ENCODE measurements around the gene PDCD2L. TPM values are rescaled to one million over a fixed set of nuclear protein-coding genes. Genes with fewer than 3 reads are reported as not detected.
"Not testable (repeated sequence)": the region's sequence is repeated elsewhere in the genome, so short reads cannot be mapped to it uniquely, and the experiment has no call there.

The PDCD2L gene
- polyA plus RNA-seq, 1 experiment: 14.0 TPM

DNA sequence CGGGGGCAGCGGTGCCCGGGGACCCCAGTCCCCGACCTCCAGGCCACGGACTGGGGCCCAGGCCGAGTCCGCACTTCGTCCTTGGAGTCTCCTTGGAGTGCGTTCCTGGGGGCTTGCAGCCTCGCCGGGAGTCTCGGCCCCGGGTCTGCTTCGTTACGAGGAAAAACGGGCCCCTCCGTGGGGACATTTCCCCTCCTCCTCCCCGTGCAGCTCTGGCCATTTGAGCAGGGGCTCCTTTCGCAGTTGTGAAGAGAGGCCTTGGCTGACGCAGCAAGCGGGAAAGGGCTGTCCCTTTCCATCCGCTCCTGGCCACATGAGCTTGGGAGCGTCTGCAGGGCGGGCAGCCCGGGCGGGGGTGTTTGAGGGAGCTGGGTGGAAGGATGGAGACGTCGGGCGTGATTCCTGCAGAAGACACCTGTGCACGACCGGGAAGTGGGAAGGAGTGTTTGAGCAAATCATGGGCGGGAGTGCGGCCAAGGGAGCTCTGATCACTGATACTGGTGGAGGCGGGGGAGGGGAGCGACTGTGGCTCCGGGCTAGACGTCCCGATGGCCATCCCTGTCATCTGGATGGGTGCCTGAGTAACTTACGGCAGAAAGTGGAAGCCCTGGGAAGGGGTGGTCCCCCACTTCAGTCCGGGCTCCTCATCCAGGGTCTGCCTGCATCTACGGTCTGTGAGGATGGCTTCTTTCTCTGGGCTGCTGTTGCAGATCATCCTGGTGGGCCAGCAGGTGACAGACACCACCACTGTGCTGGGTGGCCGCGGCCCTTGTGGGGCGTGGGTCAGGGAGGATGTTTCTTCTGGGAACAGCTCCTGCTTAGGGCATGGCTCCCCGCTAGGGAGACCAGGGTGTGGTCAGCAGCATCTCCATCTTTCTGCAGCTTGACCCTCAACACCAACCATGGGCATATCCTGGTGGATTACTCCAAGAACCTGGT, 38.5 kb upstream of the PDCD2L start:
- H3K27me3 ChIP-seq (ENCODE audit: control insufficient read depth, insufficient read depth, low read length): no peaks in the 10 kb centered on the region
- H3K9me3 ChIP-seq (ENCODE audit: control insufficient read depth, insufficient read depth, low read length): no peaks in the 10 kb centered on the region
- DNase-seq (ENCODE audit: low read depth, low spot score): no peak
- POLR2A ChIA-PET: interaction anchor here (0.7 to 1.1 kb wide), 3 partner anchors 85 to 133 kb away, joined by 4 to 5 read pairs (median 5); no protein-coding TSS in a partner anchor
- H3K4me3 ChIP-seq (ENCODE audit: low read depth, low read length): peak overlapping the region; percentile 80
- H3K27ac ChIP-seq (ENCODE audit: low read depth, low read length): no peak overlapping the region
- TF ChIP-seq, protein P1, sequence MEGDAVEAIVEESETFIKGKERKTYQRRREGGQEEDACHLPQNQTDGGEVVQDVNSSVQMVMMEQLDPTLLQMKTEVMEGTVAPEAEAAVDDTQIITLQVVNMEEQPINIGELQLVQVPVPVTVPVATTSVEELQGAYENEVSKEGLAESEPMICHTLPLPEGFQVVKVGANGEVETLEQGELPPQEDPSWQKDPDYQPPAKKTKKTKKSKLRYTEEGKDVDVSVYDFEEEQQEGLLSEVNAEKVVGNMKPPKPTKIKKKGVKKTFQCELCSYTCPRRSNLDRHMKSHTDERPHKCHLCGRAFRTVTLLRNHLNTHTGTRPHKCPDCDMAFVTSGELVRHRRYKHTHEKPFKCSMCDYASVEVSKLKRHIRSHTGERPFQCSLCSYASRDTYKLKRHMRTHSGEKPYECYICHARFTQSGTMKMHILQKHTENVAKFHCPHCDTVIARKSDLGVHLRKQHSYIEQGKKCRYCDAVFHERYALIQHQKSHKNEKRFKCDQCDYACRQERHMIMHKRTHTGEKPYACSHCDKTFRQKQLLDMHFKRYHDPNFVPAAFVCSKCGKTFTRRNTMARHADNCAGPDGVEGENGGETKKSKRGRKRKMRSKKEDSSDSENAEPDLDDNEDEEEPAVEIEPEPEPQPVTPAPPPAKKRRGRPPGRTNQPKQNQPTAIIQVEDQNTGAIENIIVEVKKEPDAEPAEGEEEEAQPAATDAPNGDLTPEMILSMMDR (IDR thresholded peaks at IDR 0.05; ENCODE audit: low read depth, low read length): no peak
- CTCF ChIA-PET: interaction anchor here (1.5 kb wide), 1 partner anchor 20 kb away, joined by 3 read pairs; no protein-coding TSS in a partner anchor

GRCh38 chr19:34366738-34367623, 37.2 kb upstream of the PDCD2L start:
- Histone ChIP-seq H3K4me3 (ENCODE audit: low read depth, low read length) (peak overlapping the region; percentile 80), H3K27me3 (ENCODE audit: control insufficient read depth, insufficient read depth, low read length) (no peaks in the 10 kb centered on the region), H3K9me3 (ENCODE audit: control insufficient read depth, insufficient read depth, low read length) (no peaks in the 10 kb centered on the region), H3K27ac (ENCODE audit: low read depth, low read length) (no peak overlapping the region)
- POLR2A ChIA-PET: interaction anchor here (0.7 kb wide), 1 partner anchor 130 kb away, joined by 5 read pairs; no protein-coding TSS in a partner anchor
- CTCF ChIA-PET: interaction anchor here (1.6 kb wide), 1 partner anchor 8 kb away, joined by 8 read pairs; no protein-coding TSS in a partner anchor
- TF ChIP-seq, protein P1 (IDR thresholded peaks at IDR 0.05; ENCODE audit: low read depth, low read length): no peak
- DNase-seq (ENCODE audit: low read depth, low spot score): peak; percentile 23

DNA sequence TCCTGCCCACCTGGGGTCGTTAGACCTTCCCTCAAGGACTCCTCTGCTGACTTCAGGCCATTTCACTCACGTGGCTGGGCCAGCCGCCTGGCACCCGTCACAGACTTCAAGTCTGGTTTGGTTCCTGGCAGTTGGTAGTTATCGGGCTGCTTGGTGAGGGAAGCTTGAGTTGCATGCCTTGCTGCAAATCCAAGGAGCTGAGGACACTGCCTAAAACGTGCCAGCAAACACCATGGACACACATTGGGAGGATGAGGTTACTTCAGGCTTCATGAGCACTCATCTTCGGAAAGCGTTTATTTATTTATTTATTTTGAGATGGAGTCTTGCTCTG, 36.6 kb upstream of the PDCD2L start:
- Histone ChIP-seq H3K27ac (ENCODE audit: low read depth, low read length) (no peak overlapping the region), H3K27me3 (ENCODE audit: control insufficient read depth, insufficient read depth, low read length) (no peaks in the 10 kb centered on the region), H3K4me3 (ENCODE audit: low read depth, low read length) (no peak overlapping the region), H3K9me3 (ENCODE audit: control insufficient read depth, insufficient read depth, low read length) (no peaks in the 10 kb centered on the region)
- ChIA-PET CTCF (interaction anchor here (1.6 kb wide), 1 partner anchor 9 kb away, joined by 8 read pairs; no protein-coding TSS in a partner anchor), POLR2A (no interaction called here)
- TF ChIP-seq, protein P1 (IDR thresholded peaks at IDR 0.05; ENCODE audit: low read depth, low read length): no peak
- DNase-seq (ENCODE audit: low read depth, low spot score): no peak

DNA sequence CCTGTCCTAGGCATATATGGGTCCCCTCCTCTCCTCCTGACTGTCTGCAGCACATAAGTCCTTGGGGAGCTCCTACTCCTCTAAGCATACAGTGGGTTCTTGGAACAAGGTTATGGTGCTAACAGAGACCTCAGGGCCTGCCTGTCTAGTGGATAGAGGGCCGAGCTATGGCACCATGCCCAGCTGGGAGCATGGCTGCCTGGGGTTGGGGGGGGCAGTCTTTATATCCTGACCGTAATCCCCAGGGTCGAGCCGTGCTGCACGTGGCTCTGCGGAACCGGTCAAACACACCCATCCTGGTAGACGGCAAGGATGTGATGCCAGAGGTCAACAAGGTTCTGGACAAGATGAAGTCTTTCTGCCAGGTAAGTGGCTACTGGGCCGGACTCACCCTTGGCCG, 35.9 kb upstream of the PDCD2L start:
- Histone ChIP-seq H3K9me3 (ENCODE audit: control insufficient read depth, insufficient read depth, low read length) (no peaks in the 10 kb centered on the region), H3K27ac (ENCODE audit: low read depth, low read length) (no peak overlapping the region), H3K27me3 (ENCODE audit: control insufficient read depth, insufficient read depth, low read length) (no peaks in the 10 kb centered on the region), H3K4me3 (ENCODE audit: low read depth, low read length) (no peak overlapping the region)
- TF ChIP-seq, protein P1 (IDR thresholded peaks at IDR 0.05; ENCODE audit: low read depth, low read length): no peak
- ChIA-PET CTCF (interaction anchor here (0.6 to 1.6 kb wide), 2 partner anchors 9 to 1545 kb away, joined by 5 to 8 read pairs; no protein-coding TSS in a partner anchor), POLR2A (no interaction called here)
- no peak for DNase-seq (ENCODE audit: low read depth, low spot score)

- H3K4me3 ChIP-seq (ENCODE audit: low read depth, low read length); DNase-seq (ENCODE audit: low read depth, low spot score); H3K27me3 ChIP-seq (ENCODE audit: control insufficient read depth, insufficient read depth, low read length); H3K9me3 ChIP-seq (ENCODE audit: control insufficient read depth, insufficient read depth, low read length); H3K27ac ChIP-seq (ENCODE audit: low read depth, low read length): not testable (repeated sequence)
- ChIA-PET CTCF (interaction anchor here (0.6 kb wide), 1 partner anchor 114 kb away, joined by 3 read pairs; no protein-coding TSS in a partner anchor), POLR2A (interaction anchor here (1.1 kb wide), 1 partner anchor 10 kb away, joined by 3 read pairs; no protein-coding TSS in a partner anchor)
These were observed 35.0 kb upstream of the PDCD2L start for GRCh38 chr19:34369166-34369565.

Measured in AG04450 (cell line).